Hepatocyte (in vitro differentiated cells): Measurements from ENCODE around the gene CEP112. TPM values are rescaled to one million over a fixed set of nuclear protein-coding genes. Genes with fewer than 3 reads are reported as not detected.

Source experiments
- DNase-seq: peaks from one replicate; pipeline ENCODE4 v3.0.0-alpha.2; 2016; ENCODE audit warnings: low spot score
- H2AFZ ChIP-seq: fragments of 200-600 bp; sonication (generic); 2 replicates; pipeline ENCODE4 v1.6.0; 2016; ENCODE audit warnings: antibody characterized with exemption, mild to moderate bottlenecking
- H3K27ac ChIP-seq: fragments of 200-600 bp; sonication (generic); 2 replicates; pipeline ENCODE4 v1.5.1; 2016; ENCODE audit warnings: mild to moderate bottlenecking
- H3K27me3 ChIP-seq: fragments of 200-600 bp; sonication (generic); 2 replicates; pipeline ENCODE4 v1.6.1; 2016
- H3K36me3 ChIP-seq: fragments of 200-600 bp; sonication (generic); replicated peaks from 2 replicates; pipeline ENCODE4 v1.5.1; 2016; ENCODE audit warnings: low read depth; ENCODE audit not compliant: insufficient read depth
- H3K4me1 ChIP-seq: fragments of 200-600 bp; sonication (generic); 2 replicates; pipeline ENCODE4 v1.5.1; 2016; ENCODE audit warnings: mild to moderate bottlenecking, moderate library complexity; ENCODE audit not compliant: insufficient read depth
- H3K4me2 ChIP-seq: fragments of 200-600 bp; sonication (generic); 2 replicates; pipeline ENCODE4 v1.6.0; 2016
- H3K4me3 ChIP-seq: fragments of 200-600 bp; sonication (generic); 2 replicates; pipeline ENCODE4 v1.5.1; 2016; ENCODE audit warnings: mild to moderate bottlenecking
- H3K79me2 ChIP-seq: fragments of 200-600 bp; sonication (generic); 2 replicates; pipeline ENCODE4 v1.6.0; 2017; ENCODE audit warnings: mild to moderate bottlenecking
- H3K9me2 ChIP-seq: fragments of 200-600 bp; sonication (generic); replicated peaks from 2 replicates; pipeline ENCODE4 v1.6.0; 2017; ENCODE audit warnings: mild to moderate bottlenecking; ENCODE audit not compliant: insufficient read depth
- H3K9me3 ChIP-seq: fragments of 200-600 bp; sonication (generic); 2 replicates; pipeline ENCODE4 v1.5.1; 2016; ENCODE audit warnings: low read depth, mild to moderate bottlenecking
- H4K20me1 ChIP-seq: fragments of 200-600 bp; sonication (generic); 2 replicates; pipeline ENCODE4 v1.6.0; 2016; ENCODE audit warnings: mild to moderate bottlenecking; ENCODE audit not compliant: insufficient read depth, poor library complexity, severe bottlenecking
- CTCF ChIP-seq: fragments of 200-600 bp; sonication (generic); IDR thresholded peaks from 2 replicates; pipeline ENCODE4 v1.5.1; 2016; ENCODE audit warnings: antibody characterized with exemption, mild to moderate bottlenecking; ENCODE audit not compliant: poor library complexity
- EZH2 ChIP-seq: fragments of 200-600 bp; sonication (generic); IDR thresholded peaks from 2 replicates; pipeline ENCODE4 v1.6.1; 2016; ENCODE audit warnings: antibody characterized with exemption, mild to moderate bottlenecking, borderline replicate concordance
- EZH2phosphoT487 ChIP-seq: fragments of 200-600 bp; sonication (generic); IDR thresholded peaks from one replicate; pipeline ENCODE4 v1.6.1; 2018; ENCODE audit warnings: antibody characterized with exemption, mild to moderate bottlenecking, low read depth, moderate library complexity; ENCODE audit not compliant: unreplicated experiment, severe bottlenecking
- WGBS: methylation state at CpG from one replicate; pipeline ENCODE4 v1.1.6; 2016; ENCODE audit warnings: low lambda C conversion rate; ENCODE audit errors: missing lambda C conversion rate; 5-methylcytosine and 5-hydroxymethylcytosine counted together
- polyA plus RNA-seq: library from polyadenylated mRNA; unstranded; fragments of >200 nt; fragmentation: Nextera tagmentation; extraction: Ambion mirVana; gene quantifications from 2 replicates; pipeline ENCODE4 v1.2.1, GENCODE V29; 2016
- total RNA-seq: library from RNA; depleted of rRNA; stranded (reverse); fragments of >200 nt; gene quantifications from 2 replicates; pipeline ENCODE4 v1.2.3, GENCODE V29; 2014

CEP112 gene
- total and polyA plus RNA-seq, 2 experiments from 2014 or later = 7.1 to 9.7 TPM

GRCh38 chr17:65954148-65954449, 237.8 kb downstream of the CEP112 start:
- Histone ChIP-seq H3K79me2 (no peaks in the 10 kb centered on the region), H4K20me1 (no peaks in the 10 kb centered on the region), H3K27me3 (no peaks in the 10 kb centered on the region), H3K4me3 (no peak overlapping the region), H3K27ac (no peak overlapping the region), H3K9me2 (no peaks in the 10 kb centered on the region), H3K4me2 (no peak overlapping the region), H2AFZ (no peak overlapping the region), H3K9me3 (no peaks in the 10 kb centered on the region), H3K4me1 (no peaks in the 10 kb centered on the region), H3K36me3 (no peaks in the 10 kb centered on the region)
- TF ChIP-seq EZH2phosphoT487 = no peak
- TF ChIP-seq EZH2 = no peak
- TF ChIP-seq CTCF = no peak
- WGBS = 61% methylated on average over 2 of the region's 2 CpGs
- DNase-seq = no peak

GRCh38 chr17:65953316-65954147, 238.4 kb downstream of the CEP112 start:
- H2AFZ ChIP-seq = no peak overlapping the region
- no peaks in the 10 kb centered on the region for H3K9me2 ChIP-seq
- TF ChIP-seq EZH2 = no peak
- H3K4me3 ChIP-seq = no peak overlapping the region
- no peak for DNase-seq
- H3K79me2 ChIP-seq = no peaks in the 10 kb centered on the region
- no peak overlapping the region for H3K27ac ChIP-seq
- H3K36me3 ChIP-seq = no peaks in the 10 kb centered on the region
- 84% methylated on average over 11 of the region's 11 CpGs for WGBS
- no peaks in the 10 kb centered on the region for H3K27me3 ChIP-seq
- H3K4me1 ChIP-seq = no peaks in the 10 kb centered on the region
- H3K4me2 ChIP-seq = no peak overlapping the region
- H3K9me3 ChIP-seq = no peaks in the 10 kb centered on the region
- H4K20me1 ChIP-seq = no peaks in the 10 kb centered on the region

- 86% methylated on average over 1 of the region's 1 CpG for WGBS
- Histone ChIP-seq H3K9me3 (no peaks in the 10 kb centered on the region), H3K4me3 (no peak overlapping the region), H3K4me1 (no peaks in the 10 kb centered on the region), H3K36me3 (no peaks in the 10 kb centered on the region), H4K20me1 (no peaks in the 10 kb centered on the region), H3K27ac (no peak overlapping the region), H3K9me2 (no peaks in the 10 kb centered on the region), H3K79me2 (no peaks in the 10 kb centered on the region), H3K4me2 (no peak overlapping the region), H3K27me3 (no peaks in the 10 kb centered on the region), H2AFZ (no peak overlapping the region)
- no peak for DNase-seq
- TF ChIP-seq EZH2 = no peak
- no peak for TF ChIP-seq CTCF
- TF ChIP-seq EZH2phosphoT487 = no peak
Observed at GRCh38 chr17:65952586-65952985, 239.3 kb downstream of the CEP112 start.

GRCh38 chr17:65952015-65952414, 239.9 kb downstream of the CEP112 start:
- TF ChIP-seq EZH2phosphoT487 = no peak
- no peak for DNase-seq
- no peak overlapping the region for H3K4me3 ChIP-seq
- no peaks in the 10 kb centered on the region for H3K4me1 ChIP-seq
- H3K4me2 ChIP-seq = no peak overlapping the region
- H3K9me3 ChIP-seq = no peaks in the 10 kb centered on the region
- no peak overlapping the region for H2AFZ ChIP-seq
- H4K20me1 ChIP-seq = no peaks in the 10 kb centered on the region
- no peaks in the 10 kb centered on the region for H3K9me2 ChIP-seq
- H3K36me3 ChIP-seq = no peaks in the 10 kb centered on the region
- no peaks in the 10 kb centered on the region for H3K27me3 ChIP-seq
- H3K27ac ChIP-seq = no peak overlapping the region
- H3K79me2 ChIP-seq = no peaks in the 10 kb centered on the region
